Lower leg skin (tissue), 3 donors: ENCODE data around the gene VSTM2B.

ENCODE experiments used
- POLR2A ChIP-seq, 2 donors: fragments of 450-650 bp; IDR thresholded peaks; one replicate each; pipeline ENCODE4 v1.6.1; 2016 to 2017; ENCODE audit warnings: antibody characterized with exemption in 2 of 2, mild to moderate bottlenecking in 1 of 2, moderate library complexity in 1 of 2
- TF ChIP-seq, protein P1 (sequence below), 3 donors: fragments of 450-650 bp; IDR thresholded peaks; one replicate each; pipeline ENCODE4 v1.5.1; 2016; ENCODE audit warnings: antibody characterized with exemption in 3 of 3, mild to moderate bottlenecking in 3 of 3, moderate library complexity in 2 of 3

GRCh38 chr19:29503140-29503758 lies 22.5 kb upstream of the VSTM2B start:
- TF ChIP-seq POLR2A (IDR thresholded peaks at IDR 0.05): no peak
- TF ChIP-seq, protein P1, sequence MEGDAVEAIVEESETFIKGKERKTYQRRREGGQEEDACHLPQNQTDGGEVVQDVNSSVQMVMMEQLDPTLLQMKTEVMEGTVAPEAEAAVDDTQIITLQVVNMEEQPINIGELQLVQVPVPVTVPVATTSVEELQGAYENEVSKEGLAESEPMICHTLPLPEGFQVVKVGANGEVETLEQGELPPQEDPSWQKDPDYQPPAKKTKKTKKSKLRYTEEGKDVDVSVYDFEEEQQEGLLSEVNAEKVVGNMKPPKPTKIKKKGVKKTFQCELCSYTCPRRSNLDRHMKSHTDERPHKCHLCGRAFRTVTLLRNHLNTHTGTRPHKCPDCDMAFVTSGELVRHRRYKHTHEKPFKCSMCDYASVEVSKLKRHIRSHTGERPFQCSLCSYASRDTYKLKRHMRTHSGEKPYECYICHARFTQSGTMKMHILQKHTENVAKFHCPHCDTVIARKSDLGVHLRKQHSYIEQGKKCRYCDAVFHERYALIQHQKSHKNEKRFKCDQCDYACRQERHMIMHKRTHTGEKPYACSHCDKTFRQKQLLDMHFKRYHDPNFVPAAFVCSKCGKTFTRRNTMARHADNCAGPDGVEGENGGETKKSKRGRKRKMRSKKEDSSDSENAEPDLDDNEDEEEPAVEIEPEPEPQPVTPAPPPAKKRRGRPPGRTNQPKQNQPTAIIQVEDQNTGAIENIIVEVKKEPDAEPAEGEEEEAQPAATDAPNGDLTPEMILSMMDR (IDR thresholded peaks at IDR 0.05): no peak
